Activated CD8-positive, alpha-beta memory T cell treated with anti-CD3 and anti-CD28 coated beads, Interleukin-2, amount 10 ng/mL, durations not matched to agents 7 days and 5 days (primary cell): ENCODE measurements around the gene SH3BP5L. TPM values are rescaled to one million over a fixed set of nuclear protein-coding genes. Genes with fewer than 3 reads are reported as not detected.

Experiments used
- ATAC-seq: fragments of 150-1000 bp; cut with Tn5 transposase; one replicate; pipeline ENCODE4 v1.10.0; 2021; ENCODE audit warnings: moderate library complexity
- CTCF ChIA-PET: fragments of 350-600 bp; sonication (Branson Sonifier 250); formaldehyde crosslinking; loops from one replicate; lab custom pipeline; 2021; ENCODE audit warnings: antibody characterized with exemption; lab: Charles Lee
- DNase-seq: peaks from one replicate; pipeline ENCODE4 v3.0.0-alpha.2; 2020
- H3K27ac Mint-ChIP-seq: one replicate; pipeline ENCODE4 v1.8.0; 2021; ENCODE audit warnings: mild to moderate bottlenecking, mixed read lengths
- H3K27me3 Mint-ChIP-seq: one replicate; pipeline ENCODE4 v1.8.0; 2021; ENCODE audit warnings: mixed read lengths
- H3K36me3 Mint-ChIP-seq: one replicate; pipeline ENCODE4 v1.8.0; 2021; ENCODE audit warnings: mild to moderate bottlenecking, mixed read lengths
- H3K4me1 Mint-ChIP-seq: one replicate; pipeline ENCODE4 v1.8.0; 2021; ENCODE audit warnings: mixed read lengths
- H3K4me3 Mint-ChIP-seq: one replicate; pipeline ENCODE4 v1.8.0; 2021; ENCODE audit warnings: mild to moderate bottlenecking, moderate library complexity, mixed read lengths
- H3K9me3 Mint-ChIP-seq: one replicate; pipeline ENCODE4 v1.8.0; 2022; ENCODE audit warnings: low read depth, mixed read lengths
- total RNA-seq, 2 experiments: library from RNA; stranded (reverse); gene quantifications; one replicate each; pipeline ENCODE4 v1.2.3, GENCODE V29; 2021

SH3BP5L gene
- total RNA-seq, 2 experiments from 2014 or later, result 27.4 to 27.9 TPM

- DNase-seq, result peak; percentile 60
- H3K4me3 Mint-ChIP-seq, result peak overlapping the region; percentile 86
Measured at GRCh38 chr1:248858096-248858890, 32.6 kb upstream of the SH3BP5L start.

GRCh38 chr1:248857749-248858095, 32.0 kb upstream of the SH3BP5L start:
- peak overlapping the region; percentile 94 for H3K27ac Mint-ChIP-seq
- CTCF ChIA-PET, result interaction anchor here (0.8 to 4.0 kb wide), 11 partner anchors 10 to 69 kb away, joined by 3 to 37 read pairs (median 6); partner anchors contain the start of genes PGBD2, SH3BP5L and ZNF672
- no peaks in the 10 kb centered on the region for H3K27me3 Mint-ChIP-seq
- H3K4me3 Mint-ChIP-seq, result peak overlapping the region; percentile 86
- peaks cover 29% of the 10 kb centered on the region for H3K4me1 Mint-ChIP-seq
- H3K9me3 Mint-ChIP-seq, result no peaks in the 10 kb centered on the region
- peaks cover 14% of the 10 kb centered on the region for H3K36me3 Mint-ChIP-seq
- DNase-seq (no peak), ATAC-seq (no peak)

More at GRCh38 chr1:248858096-248858890, 32.6 kb upstream of the SH3BP5L start:
- peak; percentile 40 for ATAC-seq
- H3K36me3 Mint-ChIP-seq, result peaks cover 14% of the 10 kb centered on the region
- no peaks in the 10 kb centered on the region for H3K9me3 Mint-ChIP-seq
- H3K27ac Mint-ChIP-seq, result peak overlapping the region; percentile 94
- H3K27me3 Mint-ChIP-seq, result no peaks in the 10 kb centered on the region
- H3K4me1 Mint-ChIP-seq, result peaks cover 31% of the 10 kb centered on the region
- CTCF ChIA-PET, result interaction anchor here (0.8 to 4.0 kb wide), 14 partner anchors 9 to 68 kb away, joined by 3 to 37 read pairs (median 6); partner anchors contain the start of genes PGBD2, SH3BP5L and ZNF672

GRCh38 chr1:248857201-248857600, 31.5 kb upstream of the SH3BP5L start:
- Mint-ChIP-seq H3K9me3 (no peaks in the 10 kb centered on the region), H3K27ac (peak overlapping the region; percentile 94), H3K4me1 (peaks cover 24% of the 10 kb centered on the region), H3K36me3 (peaks cover 14% of the 10 kb centered on the region), H3K27me3 (no peaks in the 10 kb centered on the region), H3K4me3 (peak overlapping the region; percentile 86)
- no peak for ATAC-seq
- no peak for DNase-seq
- CTCF ChIA-PET, result interaction anchor here (3.2 to 4.0 kb wide), 2 partner anchors 19 to 29 kb away, joined by 13 to 37 read pairs; partner anchors contain the start of gene ZNF672

- Mint-ChIP-seq H3K4me3 (no peak overlapping the region), H3K27ac (no peak overlapping the region), H3K9me3 (no peaks in the 10 kb centered on the region)
Measured at GRCh38 chr1:248856176-248856575, 30.5 kb upstream of the SH3BP5L start.

GRCh38 chr1:248855580-248855979, 29.9 kb upstream of the SH3BP5L start:
- H3K9me3 Mint-ChIP-seq, result no peaks in the 10 kb centered on the region
- no peaks in the 10 kb centered on the region for H3K27me3 Mint-ChIP-seq
- CTCF ChIA-PET, result interaction anchor here (1.3 to 4.0 kb wide), 2 partner anchors 13 to 17 kb away, joined by 4 to 37 read pairs; partner anchors contain the start of gene ZNF672
- no peak for ATAC-seq
- H3K36me3 Mint-ChIP-seq, result peaks cover 17% of the 10 kb centered on the region
- no peak for DNase-seq
- H3K4me1 Mint-ChIP-seq, result peaks cover 21% of the 10 kb centered on the region
- H3K4me3 Mint-ChIP-seq, result no peak overlapping the region
- no peak overlapping the region for H3K27ac Mint-ChIP-seq

More at GRCh38 chr1:248856176-248856575, 30.5 kb upstream of the SH3BP5L start:
- Mint-ChIP-seq H3K4me1 (peaks cover 21% of the 10 kb centered on the region), H3K27me3 (no peaks in the 10 kb centered on the region), H3K36me3 (peaks cover 15% of the 10 kb centered on the region)
- DNase-seq (no peak), ATAC-seq (no peak)
- CTCF ChIA-PET, result interaction anchor here (4.0 kb wide), 1 partner anchor 18 kb away, joined by 37 read pairs; the partner anchor contains the start of gene ZNF672

GRCh38 chr1:248853663-248854375, 28.1 kb upstream of the SH3BP5L start:
- CTCF ChIA-PET, result interaction anchor here (1.2 to 1.3 kb wide), 4 partner anchors 11 to 16 kb away, joined by 4 to 7 read pairs (median 5); partner anchors contain the start of gene ZNF672
- H3K9me3 Mint-ChIP-seq, result no peaks in the 10 kb centered on the region
- H3K36me3 Mint-ChIP-seq, result peaks cover 21% of the 10 kb centered on the region
- peak; percentile 30 for ATAC-seq
- peak; percentile 75 for DNase-seq
- peaks cover 8% of the 10 kb centered on the region for H3K4me1 Mint-ChIP-seq
- no peak overlapping the region for H3K27ac Mint-ChIP-seq
- H3K27me3 Mint-ChIP-seq, result no peaks in the 10 kb centered on the region
- peak overlapping the region; percentile 13 for H3K4me3 Mint-ChIP-seq

- Mint-ChIP-seq H3K9me3 (no peaks in the 10 kb centered on the region), H3K27ac (no peak overlapping the region), H3K4me1 (peaks cover 5% of the 10 kb centered on the region), H3K4me3 (no peak overlapping the region), H3K27me3 (no peaks in the 10 kb centered on the region), H3K36me3 (peaks cover 25% of the 10 kb centered on the region)
- no peak for ATAC-seq
- CTCF ChIA-PET, result interaction anchor here (1.2 to 1.3 kb wide), 4 partner anchors 11 to 15 kb away, joined by 4 to 7 read pairs (median 5); partner anchors contain the start of gene ZNF672
- DNase-seq, result no peak
Measured at GRCh38 chr1:248852481-248853405, 27.0 kb upstream of the SH3BP5L start.

GRCh38 chr1:248851390-248851789, 25.7 kb upstream of the SH3BP5L start:
- no peak for ATAC-seq

GRCh38 chr1:248850536-248851251, 25.0 kb upstream of the SH3BP5L start:
- CTCF ChIA-PET, result no interaction called here
- Mint-ChIP-seq H3K36me3 (peaks cover 32% of the 10 kb centered on the region), H3K27me3 (no peaks in the 10 kb centered on the region), H3K4me3 (no peak overlapping the region), H3K4me1 (no peaks in the 10 kb centered on the region), H3K9me3 (no peaks in the 10 kb centered on the region), H3K27ac (no peak overlapping the region)
- no peak for ATAC-seq
- DNase-seq, result peak; percentile 29

More at GRCh38 chr1:248851390-248851789, 25.7 kb upstream of the SH3BP5L start:
- H3K4me3 Mint-ChIP-seq, result no peak overlapping the region
- no peaks in the 10 kb centered on the region for H3K4me1 Mint-ChIP-seq
- CTCF ChIA-PET, result no interaction called here
- H3K9me3 Mint-ChIP-seq, result no peaks in the 10 kb centered on the region
- no peak overlapping the region for H3K27ac Mint-ChIP-seq
- peak; percentile 38 for DNase-seq
- peaks cover 33% of the 10 kb centered on the region for H3K36me3 Mint-ChIP-seq
- H3K27me3 Mint-ChIP-seq, result no peaks in the 10 kb centered on the region

- peaks cover 33% of the 10 kb centered on the region for H3K36me3 Mint-ChIP-seq
- DNase-seq (no peak), ATAC-seq (no peak)
- H3K9me3 Mint-ChIP-seq, result no peaks in the 10 kb centered on the region
- H3K27ac Mint-ChIP-seq, result peak overlapping the region; percentile 39
- CTCF ChIA-PET, result no interaction called here
- H3K4me3 Mint-ChIP-seq, result no peak overlapping the region
- H3K27me3 Mint-ChIP-seq, result no peaks in the 10 kb centered on the region
- H3K4me1 Mint-ChIP-seq, result no peaks in the 10 kb centered on the region
Measured at GRCh38 chr1:248850124-248850523, 24.4 kb upstream of the SH3BP5L start.

- CTCF ChIA-PET, result no interaction called here
- ATAC-seq (no peak), DNase-seq (peak; percentile 36)
- Mint-ChIP-seq H3K27me3 (no peaks in the 10 kb centered on the region), H3K9me3 (no peaks in the 10 kb centered on the region), H3K4me1 (no peaks in the 10 kb centered on the region), H3K4me3 (no peak overlapping the region), H3K36me3 (peaks cover 28% of the 10 kb centered on the region), H3K27ac (peak overlapping the region; percentile 39)
Measured at GRCh38 chr1:248849637-248850036, 23.9 kb upstream of the SH3BP5L start.

- no peaks in the 10 kb centered on the region for H3K9me3 Mint-ChIP-seq
- no peaks in the 10 kb centered on the region for H3K4me1 Mint-ChIP-seq
- no peaks in the 10 kb centered on the region for H3K27me3 Mint-ChIP-seq
- CTCF ChIA-PET, result no interaction called here
- no peak for ATAC-seq
- no peak overlapping the region for H3K27ac Mint-ChIP-seq
- H3K36me3 Mint-ChIP-seq, result peaks cover 30% of the 10 kb centered on the region
- no peak overlapping the region for H3K4me3 Mint-ChIP-seq
- DNase-seq, result peak; percentile 35
Measured at GRCh38 chr1:248849152-248849551, 23.4 kb upstream of the SH3BP5L start.
